Transverse colon (tissue), 4 donors: ENCODE measurements around the gene SMARCAL1. TPM values are rescaled to one million over a fixed set of nuclear protein-coding genes. Genes with fewer than 3 reads are reported as not detected.

Source experiments
- DNase-seq: peaks from one replicate; pipeline ENCODE4 v3.0.0-alpha.2; 2019
- H3K27ac ChIP-seq, 4 donors: fragments of 200-600 bp; sonication (generic); 2 replicates each; pipeline ENCODE4 v1.5.1; 2016 to 2018; ENCODE audit warnings: inconsistent platforms in 4 of 4
- H3K27me3 ChIP-seq: fragments of 200-600 bp; sonication (generic); 2 replicates; pipeline ENCODE4 v1.5.1; 2017; ENCODE audit warnings: inconsistent platforms
- H3K36me3 ChIP-seq, 4 donors: fragments of 200-600 bp; sonication (generic); 2 replicates each; pipeline ENCODE4 v1.5.1; 2017 to 2019; ENCODE audit warnings: inconsistent platforms in 4 of 4
- H3K4me1 ChIP-seq, 4 donors: fragments of 200-600 bp; sonication (generic); 2 replicates each; pipeline ENCODE4 v1.5.1; 2017 to 2020; ENCODE audit warnings: inconsistent platforms in 4 of 4
- H3K4me3 ChIP-seq, 4 donors: fragments of 200-600 bp; sonication (generic); 1 replicate in 1 of 4; 2 replicates in 3 of 4; pipeline versions ENCODE4 v1.5.1 to v1.6.1; 2017 to 2019; ENCODE audit warnings: inconsistent platforms in 4 of 4
- H3K9me3 ChIP-seq, 2 donors: fragments of 200-600 bp; sonication (generic); 2 replicates each; pipeline ENCODE4 v1.5.1; 2017 to 2019; ENCODE audit warnings: inconsistent platforms in 2 of 2
- EP300 ChIP-seq: sonication (generic); formaldehyde crosslinking; IDR thresholded peaks from one replicate; pipeline ENCODE4 v1.6.1; 2017; ENCODE audit warnings: antibody characterized with exemption, low read depth
- POLR2A ChIP-seq: fragments of 450-650 bp; IDR thresholded peaks from one replicate; pipeline ENCODE4 v1.6.1; 2016; ENCODE audit warnings: antibody characterized with exemption, mild to moderate bottlenecking, moderate library complexity
- POLR2AphosphoS5 ChIP-seq, 3 donors: sonication (generic); formaldehyde crosslinking; IDR thresholded peaks; one replicate each; pipeline ENCODE4 v1.6.1; 2016; ENCODE audit warnings: antibody characterized with exemption in 3 of 3
- WGBS, 2 donors: methylation state at CpG; one replicate each; pipeline ENCODE4 v1.1.5; 2018; ENCODE audit warnings: low coverage in 1 of 2; 5-methylcytosine and 5-hydroxymethylcytosine counted together
- in situ Hi-C, 4 donors: fragments of 200-750 bp; cut with MboI; loops; one replicate each; pipeline versions ENCODE4 v1.15.0 to v1.15.1; 2017; ENCODE audit warnings: low sequenced_read_pairs in 3 of 4, low pct_ligation_motif_present in 1 of 4, low pct_unique_long_range_greater_than_20kb in 1 of 4
- intact Hi-C: fragments of 100-400 bp; cut with DNase I; formaldehyde crosslinking; loops from one replicate; pipeline ENCODE4 v1.15.1; 2023; ENCODE audit warnings: low total_unique reads
- total RNA-seq, 4 donors: library from RNA; depleted of rRNA; stranded (reverse); fragments of >200 nt; gene quantifications; one replicate each; pipeline ENCODE4 v1.1.0, GENCODE V29; 2016
- TF ChIP-seq, protein P1 (sequence below), 5 experiments: fragments of 200-600 bp in 3 of 5; fragments of 450-650 bp in 2 of 5; sonication (generic) in 3 of 5; IDR thresholded peaks; 1 replicate in 2 of 5; 2 replicates in 3 of 5; pipeline ENCODE4 v1.5.1; 2016 to 2017; ENCODE audit warnings: antibody characterized with exemption in 5 of 5, inconsistent platforms in 3 of 5, mild to moderate bottlenecking in 2 of 5, moderate library complexity in 1 of 5

Gene SMARCAL1
- total RNA-seq, 4 donors from 2014 or later = 16.9 to 32.2 (median 23.6) TPM

DNA sequence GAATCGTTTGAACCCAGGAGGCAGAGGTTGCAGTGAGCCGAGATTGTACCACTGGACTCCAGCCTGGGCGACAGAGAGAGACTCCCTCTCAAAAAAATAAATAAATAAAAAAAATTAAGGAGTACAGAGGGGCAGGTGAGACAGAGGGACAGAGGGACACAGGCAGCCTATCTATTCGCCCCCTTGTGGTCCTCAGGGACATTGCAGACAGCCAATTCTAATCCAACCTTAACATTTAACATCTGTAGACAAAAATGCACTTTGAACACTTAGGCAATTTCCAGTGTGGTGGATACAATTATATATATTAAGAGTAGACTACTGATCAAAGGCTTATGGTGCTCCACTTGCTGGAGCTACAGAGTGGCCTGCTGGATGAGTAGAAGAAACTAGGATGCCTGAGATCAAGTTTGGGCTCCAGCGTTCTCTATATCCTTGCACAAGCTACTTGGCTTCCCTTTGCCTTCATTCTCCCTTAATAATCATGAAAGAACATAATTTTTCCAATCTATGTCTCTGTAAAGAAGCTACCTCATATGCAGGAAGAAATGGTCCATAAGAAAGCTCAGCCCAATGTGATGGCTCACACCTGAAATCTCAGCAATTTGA lies 8.2 kb upstream of the SMARCAL1 start:
- H3K27ac ChIP-seq = no peak overlapping the region
- peak; percentile 36 for DNase-seq
- in situ Hi-C loops = loop anchor here in 2 of 4 donors (25.0 kb wide), 1 partner anchor 292 kb away; the partner anchor contains the start of gene XRCC5 (in 2 of the 2)
- H3K36me3 ChIP-seq = no peaks in the 10 kb centered on the region
- H3K4me3 ChIP-seq = no peak overlapping the region
- no peaks in the 10 kb centered on the region for H3K9me3 ChIP-seq
- H3K27me3 ChIP-seq = peaks cover 16% of the 10 kb centered on the region
- 0 to 54% methylated on average over 1 to 5 of the region's 5 CpGs for WGBS, 2 donors
- TF ChIP-seq, protein P1, sequence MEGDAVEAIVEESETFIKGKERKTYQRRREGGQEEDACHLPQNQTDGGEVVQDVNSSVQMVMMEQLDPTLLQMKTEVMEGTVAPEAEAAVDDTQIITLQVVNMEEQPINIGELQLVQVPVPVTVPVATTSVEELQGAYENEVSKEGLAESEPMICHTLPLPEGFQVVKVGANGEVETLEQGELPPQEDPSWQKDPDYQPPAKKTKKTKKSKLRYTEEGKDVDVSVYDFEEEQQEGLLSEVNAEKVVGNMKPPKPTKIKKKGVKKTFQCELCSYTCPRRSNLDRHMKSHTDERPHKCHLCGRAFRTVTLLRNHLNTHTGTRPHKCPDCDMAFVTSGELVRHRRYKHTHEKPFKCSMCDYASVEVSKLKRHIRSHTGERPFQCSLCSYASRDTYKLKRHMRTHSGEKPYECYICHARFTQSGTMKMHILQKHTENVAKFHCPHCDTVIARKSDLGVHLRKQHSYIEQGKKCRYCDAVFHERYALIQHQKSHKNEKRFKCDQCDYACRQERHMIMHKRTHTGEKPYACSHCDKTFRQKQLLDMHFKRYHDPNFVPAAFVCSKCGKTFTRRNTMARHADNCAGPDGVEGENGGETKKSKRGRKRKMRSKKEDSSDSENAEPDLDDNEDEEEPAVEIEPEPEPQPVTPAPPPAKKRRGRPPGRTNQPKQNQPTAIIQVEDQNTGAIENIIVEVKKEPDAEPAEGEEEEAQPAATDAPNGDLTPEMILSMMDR (IDR thresholded peaks at IDR 0.05) = peak; percentile 63 to 83 (median 74)
- TF ChIP-seq POLR2A = no peak
- TF ChIP-seq EP300 = no peak
- H3K4me1 ChIP-seq = no peaks in the 10 kb centered on the region
- intact Hi-C loops = loop anchor here (5.0 kb wide), 1 partner anchor 1577 kb away; no protein-coding TSS in a partner anchor

GRCh38 chr2:216405588-216405987 lies 6.7 kb upstream of the SMARCAL1 start:
- in situ Hi-C loops = loop anchor here in 2 of 4 donors (25.0 kb wide), 1 partner anchor 293 kb away; the partner anchor contains the start of gene XRCC5 (in 2 of the 2)
- 86 to 87% methylated on average over 4 to 7 of the region's 7 CpGs for WGBS, 2 donors

DNA sequence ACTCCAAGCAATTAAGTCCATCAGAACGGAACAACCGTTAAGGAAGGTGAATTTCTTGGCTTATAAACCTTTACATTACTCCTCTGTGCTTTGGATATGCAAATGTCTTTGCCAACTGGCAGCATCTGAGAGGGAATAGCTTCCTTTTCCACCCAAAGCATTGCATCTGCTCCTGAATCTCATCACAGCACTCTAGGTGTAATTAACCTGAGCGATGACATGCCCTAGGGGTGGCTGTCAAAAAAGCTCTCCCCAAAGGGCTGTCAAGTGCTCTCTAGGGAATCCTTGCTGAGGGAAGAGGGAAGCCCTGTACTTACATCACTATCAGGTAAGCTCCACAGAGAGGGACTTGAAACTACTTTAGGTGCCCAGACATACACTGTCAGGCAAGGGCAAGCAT lies 5.5 kb upstream of the SMARCAL1 start:
- Histone ChIP-seq H3K9me3 (no peaks in the 10 kb centered on the region), H3K36me3 (no peaks in the 10 kb centered on the region), H3K27me3 (peaks cover 16% of the 10 kb centered on the region), H3K27ac (no peak overlapping the region), H3K4me1 (no peaks in the 10 kb centered on the region), H3K4me3 (no peak overlapping the region)
- TF ChIP-seq POLR2AphosphoS5 (IDR thresholded peaks at IDR 0.05) = no peak
- TF ChIP-seq EP300 = no peak
- TF ChIP-seq, protein P1 (IDR thresholded peaks at IDR 0.05) = no peak
- TF ChIP-seq POLR2A = no peak
- WGBS, 2 donors = 17 to 56% methylated on average over 2 to 3 of the region's 3 CpGs
- no peak for DNase-seq
- intact Hi-C loops (no loop called here), in situ Hi-C loops (loop anchor here in 2 of 4 donors (25.0 kb wide), 1 partner anchor 295 kb away; the partner anchor contains the start of gene XRCC5 (in 2 of the 2))

More at GRCh38 chr2:216405588-216405987, 6.7 kb upstream of the SMARCAL1 start:
- no peak for TF ChIP-seq EP300
- TF ChIP-seq, protein P1 (IDR thresholded peaks at IDR 0.05) = no peak
- TF ChIP-seq POLR2AphosphoS5 (IDR thresholded peaks at IDR 0.05) = no peak
- TF ChIP-seq POLR2A = no peak
- intact Hi-C loops = no loop called here
- Histone ChIP-seq H3K4me1 (no peaks in the 10 kb centered on the region), H3K4me3 (no peak overlapping the region), H3K27me3 (peaks cover 16% of the 10 kb centered on the region), H3K27ac (no peak overlapping the region), H3K36me3 (no peaks in the 10 kb centered on the region), H3K9me3 (no peaks in the 10 kb centered on the region)
- DNase-seq = no peak

DNA sequence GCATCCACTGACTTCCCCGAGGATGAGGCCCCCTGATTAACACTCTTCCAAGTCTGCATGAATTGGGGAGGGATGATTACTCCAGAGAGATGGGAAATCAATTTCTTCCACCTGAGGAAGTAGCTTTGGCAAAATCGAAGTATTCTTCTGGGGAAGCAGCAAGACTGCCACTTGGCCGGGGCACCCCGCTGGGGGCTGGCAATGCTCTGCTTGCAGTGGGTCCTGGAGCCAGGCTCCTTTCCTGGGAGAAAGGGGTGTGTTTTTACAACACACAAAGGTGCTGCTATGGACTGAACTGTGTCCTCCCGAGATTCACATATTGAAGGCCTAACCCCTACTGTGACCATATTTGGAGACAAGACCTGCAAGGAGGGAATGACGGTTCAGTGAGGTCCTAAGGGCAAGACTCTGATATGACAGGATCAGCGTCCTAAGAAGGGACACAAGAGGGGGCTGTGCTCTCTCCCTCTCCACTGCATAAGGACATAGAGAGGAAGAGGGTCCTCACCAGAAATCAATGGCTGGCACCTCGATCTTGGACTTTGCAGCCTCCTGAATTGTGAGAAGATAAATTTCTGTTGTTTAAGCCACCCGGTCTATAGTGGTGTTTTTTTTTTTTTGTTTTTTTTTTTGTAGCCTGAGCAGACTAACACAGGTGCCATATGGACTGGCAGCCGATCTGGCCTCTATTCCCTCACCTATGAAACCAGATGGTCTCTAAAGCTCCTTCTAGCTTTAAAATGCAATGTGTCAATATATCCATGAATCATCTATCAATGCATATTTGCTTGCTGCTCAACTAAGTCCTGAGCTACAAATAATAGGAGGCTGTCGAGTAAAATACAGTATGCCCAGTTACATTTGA lies 3.6 kb upstream of the SMARCAL1 start:
- 68 to 74% methylated on average over 4 to 11 of the region's 11 CpGs for WGBS, 2 donors
- in situ Hi-C loops = loop anchor here in 2 of 4 donors (25.0 kb wide), 1 partner anchor 296 kb away; the partner anchor contains the start of gene XRCC5 (in 2 of the 2)
- Histone ChIP-seq H3K9me3 (no peaks in the 10 kb centered on the region), H3K27ac (no peak overlapping the region), H3K4me1 (peaks cover 0 to 8% (median 6%) of the 10 kb centered on the region in 4 donors), H3K27me3 (peaks cover 16% of the 10 kb centered on the region), H3K36me3 (no peaks in the 10 kb centered on the region), H3K4me3 (no peak overlapping the region)
- TF ChIP-seq POLR2AphosphoS5 (IDR thresholded peaks at IDR 0.05) = no peak
- TF ChIP-seq POLR2A = no peak
- TF ChIP-seq, protein P1 (IDR thresholded peaks at IDR 0.05) = no peak
- no peak for TF ChIP-seq EP300
- no peak for DNase-seq
- intact Hi-C loops = no loop called here
